Measurements from ENCODE around the gene SNTB2.

Gene SNTB2

GRCh38 chr16:69182730-69183416 is 4.1 kb upstream of the SNTB2 start:
- no peak for DNase-seq

DNA sequence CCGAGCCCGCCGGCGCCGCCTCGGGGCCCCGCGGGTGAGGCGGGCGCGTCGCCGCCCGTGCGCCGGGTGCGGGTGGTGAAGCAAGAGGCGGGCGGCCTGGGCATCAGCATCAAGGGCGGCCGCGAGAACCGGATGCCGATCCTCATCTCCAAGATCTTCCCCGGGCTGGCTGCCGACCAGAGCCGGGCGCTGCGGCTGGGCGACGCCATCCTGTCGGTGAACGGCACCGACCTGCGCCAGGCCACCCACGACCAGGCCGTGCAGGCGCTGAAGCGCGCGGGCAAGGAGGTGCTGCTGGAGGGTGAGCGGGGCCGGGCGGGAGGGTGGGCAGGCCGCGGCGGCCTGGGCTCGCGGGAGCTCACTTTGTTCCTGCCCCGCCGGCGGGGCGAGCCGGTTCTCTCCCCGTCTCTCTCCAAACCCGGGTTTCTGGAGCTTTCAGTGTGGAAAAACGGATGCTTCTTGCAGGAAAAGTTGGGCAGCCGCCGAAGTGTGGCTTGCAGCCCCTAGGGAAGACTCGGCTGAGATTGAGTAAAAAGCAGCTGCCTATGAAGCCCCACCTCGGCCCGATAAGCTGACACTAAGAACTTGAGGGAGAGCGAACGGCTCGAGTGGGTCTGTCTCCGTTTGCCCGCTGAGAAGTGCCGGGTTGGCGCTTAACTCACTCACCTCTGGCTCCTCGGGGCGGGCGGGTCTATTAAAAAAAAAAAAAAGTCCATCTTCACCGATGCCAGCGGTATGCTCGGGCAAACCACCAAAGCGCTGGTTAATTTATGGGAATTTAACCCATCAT is 677 bp downstream of the SNTB2 start:
- no peak for DNase-seq

DNA sequence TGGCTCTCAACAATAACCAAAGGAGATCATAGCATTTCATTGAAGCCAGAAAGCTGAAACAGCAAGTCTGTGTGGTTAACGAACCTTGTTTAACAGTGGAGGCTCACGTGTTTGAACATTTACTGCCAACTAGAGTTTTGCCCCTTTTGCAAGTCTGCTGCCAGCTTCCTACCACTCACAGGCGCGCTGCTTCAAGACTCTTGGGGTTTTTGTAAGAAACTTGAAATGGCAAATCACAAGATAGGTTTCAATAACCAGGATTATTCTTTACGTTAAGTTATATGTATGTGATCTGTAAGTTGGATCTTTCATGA is 1.2 kb downstream of the SNTB2 start:
- no peak for DNase-seq

DNA sequence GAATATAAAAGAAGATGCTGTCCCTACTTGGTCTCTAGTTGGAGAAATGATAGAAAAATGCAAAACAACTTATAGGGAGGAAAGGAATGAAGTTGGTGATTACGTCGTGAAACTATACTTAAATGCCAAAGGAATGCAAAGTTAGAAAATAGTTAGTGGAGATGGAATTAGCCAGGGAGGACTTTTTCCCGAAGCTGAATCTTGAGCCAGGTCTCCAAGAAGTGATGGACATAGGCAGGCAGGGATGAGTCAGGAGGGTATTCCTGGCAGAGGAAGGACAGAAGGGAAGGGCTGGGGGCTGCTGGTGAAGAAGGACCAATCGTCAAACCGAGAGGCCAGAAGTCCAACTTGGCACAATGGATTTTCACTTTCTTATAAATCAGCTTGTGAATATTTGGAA is 1.8 kb downstream of the SNTB2 start:
- DNase-seq: no peak

DNA sequence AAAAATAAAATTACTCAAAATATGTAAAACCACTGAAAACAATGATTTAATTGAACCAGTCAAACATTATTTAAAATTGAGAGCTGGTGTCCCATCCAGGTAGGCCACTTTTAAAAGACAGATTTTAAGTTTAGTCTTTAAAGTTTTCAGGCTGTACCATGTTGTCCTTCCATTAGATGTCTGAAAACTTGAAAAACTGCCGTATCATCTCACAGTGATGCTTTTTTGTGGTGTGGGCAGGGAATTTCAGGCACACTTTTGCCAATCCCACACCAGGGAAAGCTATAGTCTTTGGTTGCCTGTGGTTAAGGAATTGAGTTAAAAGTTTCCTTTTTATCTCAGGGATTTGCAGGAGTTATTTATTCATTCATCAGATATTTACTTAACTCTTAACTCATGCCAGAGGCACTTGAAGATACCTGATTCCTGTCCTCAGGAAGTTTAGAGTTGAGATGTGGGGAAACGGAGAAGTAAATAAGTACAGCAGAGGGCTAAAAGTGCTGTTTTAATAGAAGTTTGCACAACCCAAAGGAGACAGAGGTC is 3.2 kb downstream of the SNTB2 start:
- no peak for DNase-seq

GRCh38 chr16:69190598-69190997 is 3.6 kb downstream of the SNTB2 start:
- no peak for DNase-seq

DNA sequence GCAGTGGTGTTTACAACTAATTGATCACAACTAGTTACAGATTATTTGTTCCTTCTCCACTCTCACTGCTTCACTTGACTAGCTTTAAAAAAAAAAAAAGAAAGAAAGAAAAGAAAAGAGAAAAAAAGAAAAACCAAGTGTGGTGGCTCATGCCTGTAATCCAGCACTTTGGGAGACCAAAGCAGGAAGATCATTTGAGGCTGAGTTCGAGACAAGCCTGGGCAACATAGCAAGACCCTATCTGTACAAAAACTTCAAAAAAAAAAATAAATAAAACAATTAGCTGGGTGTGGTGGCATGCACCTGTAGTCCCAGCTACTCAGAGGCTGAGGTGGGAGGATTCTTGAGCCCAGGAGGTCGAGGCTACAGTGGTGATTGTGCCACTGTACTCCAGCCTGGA is 4.2 kb downstream of the SNTB2 start:
- no peak for DNase-seq

DNA sequence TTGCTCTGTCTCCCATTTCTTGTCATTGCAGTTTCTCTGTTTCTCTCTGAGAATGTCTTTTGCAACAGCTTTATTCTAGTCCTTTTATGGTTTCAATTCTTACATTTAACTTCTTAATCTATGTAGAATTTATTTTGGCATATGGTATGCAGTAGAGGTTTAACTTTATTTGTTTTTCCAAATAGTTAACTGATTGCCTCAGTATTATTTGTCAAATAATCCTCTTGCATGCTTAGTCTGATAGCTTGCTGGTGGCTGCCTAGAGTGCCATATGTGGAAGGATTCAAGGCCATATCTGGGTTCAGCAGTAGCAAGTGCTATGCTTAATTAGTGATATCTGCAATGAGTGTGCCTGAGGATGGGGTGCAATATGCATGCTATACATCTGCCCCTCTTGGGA is 6.9 kb downstream of the SNTB2 start:
- no peak for DNase-seq

- no peak for DNase-seq
Observed at GRCh38 chr16:69194488-69194887, 7.5 kb downstream of the SNTB2 start.

DNA sequence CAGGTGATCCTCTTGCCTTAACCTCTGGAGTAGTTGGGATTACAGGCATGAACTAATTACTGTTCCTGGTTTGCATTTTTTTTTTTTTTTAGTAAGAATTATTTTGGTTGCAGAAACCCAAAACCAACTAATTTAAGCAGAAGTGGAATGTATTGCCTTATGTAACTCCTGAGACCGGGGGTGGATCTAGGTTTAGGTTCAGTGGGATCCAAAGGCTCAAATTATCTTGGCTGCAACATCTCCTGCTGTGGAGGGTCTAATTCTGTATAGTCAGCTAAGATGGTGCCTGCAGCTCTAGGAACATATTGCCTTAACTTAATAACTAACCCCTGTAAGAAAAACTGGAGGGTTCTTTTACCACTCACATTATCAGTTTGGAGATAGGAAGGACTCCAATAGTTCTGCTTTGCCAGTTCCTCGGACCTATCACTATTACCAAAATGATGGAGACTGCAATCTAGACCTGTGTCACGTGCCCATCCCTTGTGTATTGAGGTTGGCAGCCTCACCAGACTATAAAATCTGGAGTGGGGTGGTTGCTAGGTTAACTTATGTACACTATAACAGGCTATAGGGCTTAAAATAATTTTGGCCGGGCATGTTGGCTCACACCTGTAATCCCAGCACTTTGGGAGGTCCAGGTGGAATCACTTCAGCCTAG is 8.5 kb downstream of the SNTB2 start:
- DNase-seq: no peak

DNA sequence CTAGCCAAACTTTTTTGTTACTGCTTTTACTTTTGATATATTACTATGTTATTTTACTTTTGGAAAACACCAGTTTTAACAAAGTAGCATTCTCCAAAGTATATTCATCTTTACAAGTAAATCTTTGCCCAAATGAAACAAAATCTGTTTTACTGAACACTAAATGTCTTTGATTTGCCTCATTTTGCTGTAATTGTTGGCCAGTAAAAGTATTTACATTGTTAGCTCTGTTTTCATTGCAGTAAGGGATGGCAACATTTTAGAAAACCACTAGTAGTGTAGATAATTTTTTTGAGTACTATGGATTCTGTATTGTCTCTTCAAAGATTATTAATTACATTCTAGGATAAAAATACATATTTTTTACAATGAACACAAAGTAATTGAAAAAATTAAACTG is 10.6 kb downstream of the SNTB2 start:
- no peak for DNase-seq

GRCh38 chr16:69199382-69199781 is 12.4 kb downstream of the SNTB2 start:
- no peak for DNase-seq

DNA sequence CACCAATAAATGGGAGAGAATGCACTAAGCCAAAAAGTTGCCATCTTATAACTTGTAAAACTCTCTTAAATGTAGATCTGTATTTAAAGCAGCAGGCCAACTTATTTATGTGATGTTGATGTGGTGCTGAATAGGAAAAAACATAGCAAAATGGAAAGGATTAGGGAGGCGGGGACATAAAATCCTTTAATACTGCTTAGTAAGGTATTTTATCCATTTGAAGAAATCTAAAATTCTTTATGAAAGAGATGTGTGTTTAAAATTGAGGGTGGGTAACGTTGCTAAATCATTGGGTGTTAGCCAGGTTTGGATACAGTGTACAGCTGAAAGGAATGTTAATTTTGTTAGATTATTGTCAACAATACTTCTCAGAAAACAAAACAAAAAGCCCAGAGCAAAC is 14.3 kb downstream of the SNTB2 start:
- DNase-seq: no peak

DNA sequence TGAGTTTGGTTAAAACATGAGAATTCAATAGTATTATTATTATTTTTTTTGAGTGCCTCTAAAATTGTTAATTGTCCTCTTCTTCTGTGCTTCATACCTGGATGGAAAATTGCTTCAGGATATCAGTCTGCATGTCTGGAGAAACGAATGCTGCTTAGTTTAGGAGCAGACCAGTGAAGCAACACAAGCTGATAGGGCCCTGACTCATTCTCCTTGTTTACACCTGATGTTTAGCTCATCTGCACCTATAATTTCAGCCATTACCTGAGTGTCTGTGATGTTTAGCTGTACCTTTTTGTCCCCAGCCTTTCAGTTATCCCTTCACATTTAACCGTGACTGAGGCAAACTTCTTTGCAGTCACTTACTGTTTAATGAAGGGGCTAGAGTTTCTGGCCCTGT is 14.8 kb downstream of the SNTB2 start:
- no peak for DNase-seq

DNA sequence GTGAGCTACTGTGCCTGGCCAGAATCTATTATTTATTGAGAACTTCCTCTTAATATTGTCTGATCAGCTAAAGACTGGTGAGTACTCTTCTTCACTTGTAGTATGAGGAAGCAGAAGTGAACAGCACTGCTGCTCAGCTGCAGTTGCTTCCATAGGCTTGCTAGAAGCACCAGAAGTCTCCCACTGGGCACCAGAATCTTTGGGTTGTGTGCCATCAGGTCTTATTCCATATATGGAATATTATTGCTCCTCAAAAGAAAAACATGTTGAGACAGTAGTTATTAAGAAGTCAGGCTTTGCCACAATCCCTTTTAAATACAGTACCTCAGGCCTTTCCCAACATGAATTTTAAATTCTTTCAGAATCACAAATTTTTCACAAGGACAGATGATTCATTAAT is 17.2 kb downstream of the SNTB2 start:
- DNase-seq: no peak

- DNase-seq: no peak
Observed at GRCh38 chr16:69209735-69210134, 22.8 kb downstream of the SNTB2 start.

DNA sequence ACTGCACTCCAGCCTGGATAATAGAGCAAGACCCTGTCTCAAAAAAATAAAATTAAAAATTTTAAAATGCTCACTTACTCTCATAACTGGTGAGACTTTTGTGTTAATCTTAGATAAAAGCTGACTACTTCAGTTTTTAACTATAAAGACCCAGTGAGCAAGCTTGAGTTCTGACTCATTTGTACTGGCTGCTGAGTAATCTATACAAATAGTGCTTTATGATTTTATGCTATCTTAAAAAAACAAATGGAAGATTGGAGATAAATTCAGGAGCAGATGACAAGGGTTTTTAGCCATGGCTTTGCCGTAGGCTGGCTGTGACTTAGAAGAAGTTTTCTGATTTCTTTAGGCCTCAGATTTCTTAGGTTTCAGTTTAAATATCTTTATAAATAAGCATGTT is 30.5 kb downstream of the SNTB2 start:
- no peak for DNase-seq

- DNase-seq: no peak
Observed at GRCh38 chr16:69219279-69219678, 32.3 kb downstream of the SNTB2 start.

GRCh38 chr16:69223882-69224281 is 36.9 kb downstream of the SNTB2 start:
- no peak for DNase-seq

DNA sequence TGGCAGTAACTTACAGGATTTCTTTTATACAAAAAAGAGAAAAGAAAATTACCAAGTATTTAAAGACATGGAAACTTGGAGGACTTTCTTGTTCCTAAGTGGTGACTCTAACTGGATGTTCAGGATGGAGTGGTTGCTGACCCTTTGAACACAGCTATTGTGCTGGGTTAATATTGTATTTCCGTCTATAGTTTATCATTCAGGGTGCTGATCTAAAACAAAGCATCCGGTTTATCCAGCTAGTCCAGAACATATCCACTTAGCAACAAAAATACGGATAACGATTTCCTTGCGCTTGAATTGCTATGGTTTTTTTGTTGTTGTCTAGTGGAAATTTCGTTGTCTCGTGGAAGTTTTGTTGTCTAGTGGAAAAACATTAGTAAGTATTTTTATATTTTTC is 38.2 kb downstream of the SNTB2 start:
- no peak for DNase-seq

- DNase-seq: no peak
Observed at GRCh38 chr16:69233124-69233523, 46.2 kb downstream of the SNTB2 start.

GRCh38 chr16:69234460-69234859 is 47.5 kb downstream of the SNTB2 start:
- no peak for DNase-seq

DNA sequence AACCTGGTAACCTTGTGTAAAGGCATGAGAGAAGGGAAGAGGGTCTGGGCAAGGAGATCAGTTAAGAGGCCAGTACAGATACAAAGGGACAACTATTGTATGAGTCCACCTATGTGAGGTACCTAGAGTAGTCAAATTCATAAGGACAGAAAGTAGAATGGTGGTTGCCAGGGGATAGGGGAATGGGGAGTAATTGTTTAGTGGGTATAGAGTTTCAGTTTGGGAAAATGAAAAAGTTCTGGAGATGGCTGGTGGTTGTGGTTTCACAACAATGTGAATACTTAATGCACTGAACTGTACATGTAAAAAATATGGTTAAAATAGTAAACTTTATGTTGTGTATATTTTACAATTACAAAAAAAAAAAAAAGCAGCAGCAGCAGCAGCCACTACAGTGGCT is 49.4 kb downstream of the SNTB2 start:
- DNase-seq: no peak

DNA sequence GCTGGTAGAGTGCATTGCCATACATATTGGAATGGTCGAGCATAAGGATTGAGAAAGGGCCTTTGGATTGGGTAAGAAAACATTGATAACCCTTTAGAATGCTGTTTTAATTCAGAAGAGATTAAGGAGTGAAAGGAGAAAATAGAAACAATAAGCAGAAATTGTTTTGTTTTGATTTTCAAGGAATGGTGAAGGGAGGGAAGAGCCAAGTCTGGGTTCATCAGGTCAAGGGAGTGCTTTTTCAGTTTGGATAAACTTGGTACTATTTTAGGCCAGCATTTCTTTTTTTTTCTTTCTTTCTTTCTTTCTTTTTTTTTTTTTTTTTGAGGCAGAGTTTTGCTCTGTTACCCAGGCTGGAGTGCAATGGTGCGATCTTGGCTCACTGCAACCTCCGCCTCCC is 50.3 kb downstream of the SNTB2 start:
- DNase-seq: no peak

Measured in NCI-H748 treated with DMSO at 0.1 percent for 48 hours (cell line).